ENCODE data around the gene PTPRD. TPM values are rescaled to one million over a fixed set of nuclear protein-coding genes. Genes with fewer than 3 reads are reported as not detected.

PTPRD gene
- total and polyA plus RNA-seq, 2 donors (not counting 1 experiment from before 2014, with no cell fraction given), result 0.35 to 4.8 TPM

DNA sequence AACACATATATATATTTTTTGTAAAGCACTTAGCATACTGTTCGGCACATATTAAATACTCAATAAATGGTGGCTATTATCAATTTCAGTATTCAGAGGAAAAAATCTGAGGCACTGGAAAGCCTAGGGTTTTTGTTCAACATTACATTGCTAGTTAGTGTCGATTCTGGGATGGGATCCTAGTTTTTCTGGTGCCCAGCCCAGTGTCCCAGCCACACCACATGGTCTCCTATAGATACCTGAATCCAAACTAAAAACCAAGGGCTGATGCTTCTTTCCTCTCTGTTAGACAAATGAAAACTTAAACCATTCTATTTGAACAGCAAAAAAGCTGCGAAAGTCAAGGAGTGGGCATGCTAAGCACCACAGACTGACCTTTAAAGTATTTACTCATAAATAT is 2002.5 kb downstream of the PTPRD start:
- Histone ChIP-seq H3K27me3 (ENCODE audit: control insufficient read depth, insufficient read depth, low read length) (no peaks in the 10 kb centered on the region), H3K79me2 (ENCODE audit: control insufficient read depth, insufficient read depth, low read length) (no peaks in the 10 kb centered on the region), H3K4me2 (ENCODE audit: extremely low read depth, insufficient read depth, low read length) (no peak overlapping the region), H3K27ac (ENCODE audit: insufficient read depth, low read length) (no peak overlapping the region), H3K4me3 (replicated peaks in 1 of 4; ENCODE audit: control extremely low read depth in 1 of 4, insufficient read depth in 1 of 4, low read depth in 3 of 4, low read length in 4 of 4) (no peak overlapping the region), H2AFZ (ENCODE audit: low read length) (no peak overlapping the region), H3K4me1 (ENCODE audit: control insufficient read depth, extremely low read depth, insufficient read depth, low read length) (no peaks in the 10 kb centered on the region), H3K36me3 (ENCODE audit: control insufficient read depth, insufficient read depth, low read length) (no peaks in the 10 kb centered on the region), H3K9ac (ENCODE audit: insufficient read depth, low read length) (no peak overlapping the region), H4K20me1 (ENCODE audit: control insufficient read depth, extremely low read depth, insufficient read depth, low read length) (no peaks in the 10 kb centered on the region), H3K9me3 (ENCODE audit: control insufficient read depth, insufficient read depth, low read depth, low read length) (no peaks in the 10 kb centered on the region)
- DNase-seq (ENCODE audit: low read depth in 2 of 2), result no peak
- TF ChIP-seq, protein P1, sequence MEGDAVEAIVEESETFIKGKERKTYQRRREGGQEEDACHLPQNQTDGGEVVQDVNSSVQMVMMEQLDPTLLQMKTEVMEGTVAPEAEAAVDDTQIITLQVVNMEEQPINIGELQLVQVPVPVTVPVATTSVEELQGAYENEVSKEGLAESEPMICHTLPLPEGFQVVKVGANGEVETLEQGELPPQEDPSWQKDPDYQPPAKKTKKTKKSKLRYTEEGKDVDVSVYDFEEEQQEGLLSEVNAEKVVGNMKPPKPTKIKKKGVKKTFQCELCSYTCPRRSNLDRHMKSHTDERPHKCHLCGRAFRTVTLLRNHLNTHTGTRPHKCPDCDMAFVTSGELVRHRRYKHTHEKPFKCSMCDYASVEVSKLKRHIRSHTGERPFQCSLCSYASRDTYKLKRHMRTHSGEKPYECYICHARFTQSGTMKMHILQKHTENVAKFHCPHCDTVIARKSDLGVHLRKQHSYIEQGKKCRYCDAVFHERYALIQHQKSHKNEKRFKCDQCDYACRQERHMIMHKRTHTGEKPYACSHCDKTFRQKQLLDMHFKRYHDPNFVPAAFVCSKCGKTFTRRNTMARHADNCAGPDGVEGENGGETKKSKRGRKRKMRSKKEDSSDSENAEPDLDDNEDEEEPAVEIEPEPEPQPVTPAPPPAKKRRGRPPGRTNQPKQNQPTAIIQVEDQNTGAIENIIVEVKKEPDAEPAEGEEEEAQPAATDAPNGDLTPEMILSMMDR (conservative IDR thresholded peaks at IDR 0.05 in 1 of 2, IDR thresholded peaks at IDR 0.05 in 1 of 2; ENCODE audit: low read depth in 1 of 2, low read length in 2 of 2), result no peak
- TF ChIP-seq EZH2 (IDR thresholded peaks at IDR 0.05; ENCODE audit: low read length, missing control alignments), result no peak

DNA sequence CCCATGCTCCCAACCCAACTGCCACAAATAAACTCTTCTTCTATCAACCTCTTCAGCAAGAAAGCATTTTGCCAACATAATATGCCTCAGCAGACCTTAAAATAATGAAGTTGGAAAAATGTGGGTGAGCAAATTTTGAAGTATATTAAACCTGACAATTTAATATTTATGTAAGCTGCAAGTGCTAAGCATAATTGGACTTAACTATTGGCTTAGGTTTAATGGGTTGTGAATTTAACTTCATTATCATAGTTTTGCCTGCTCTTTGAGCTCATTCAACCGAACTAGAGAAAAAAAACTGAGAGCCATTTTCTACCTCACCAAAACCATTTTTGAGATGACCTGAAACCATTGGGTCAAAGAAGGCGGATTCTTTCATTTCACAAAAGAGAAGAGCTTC is 2007.7 kb downstream of the PTPRD start:
- no peaks in the 10 kb centered on the region for H3K9me3 ChIP-seq (ENCODE audit: control insufficient read depth, insufficient read depth, low read depth, low read length)
- H2AFZ ChIP-seq (ENCODE audit: low read length), result no peak overlapping the region
- H3K36me3 ChIP-seq (ENCODE audit: control insufficient read depth, insufficient read depth, low read length), result no peaks in the 10 kb centered on the region
- TF ChIP-seq, protein P1 (conservative IDR thresholded peaks at IDR 0.05 in 1 of 2, IDR thresholded peaks at IDR 0.05 in 1 of 2; ENCODE audit: low read depth in 1 of 2, low read length in 2 of 2), result no peak
- TF ChIP-seq EZH2 (IDR thresholded peaks at IDR 0.05; ENCODE audit: low read length, missing control alignments), result no peak
- no peaks in the 10 kb centered on the region for H4K20me1 ChIP-seq (ENCODE audit: control insufficient read depth, extremely low read depth, insufficient read depth, low read length)
- H3K79me2 ChIP-seq (ENCODE audit: control insufficient read depth, insufficient read depth, low read length), result no peaks in the 10 kb centered on the region
- no peak overlapping the region for H3K4me2 ChIP-seq (ENCODE audit: extremely low read depth, insufficient read depth, low read length)
- no peak overlapping the region for H3K9ac ChIP-seq (ENCODE audit: insufficient read depth, low read length)
- no peak overlapping the region for H3K27ac ChIP-seq (ENCODE audit: insufficient read depth, low read length)
- no peaks in the 10 kb centered on the region for H3K27me3 ChIP-seq (ENCODE audit: control insufficient read depth, insufficient read depth, low read length)
- H3K4me1 ChIP-seq (ENCODE audit: control insufficient read depth, extremely low read depth, insufficient read depth, low read length), result no peaks in the 10 kb centered on the region
- DNase-seq (ENCODE audit: low read depth in 2 of 2), result no peak
- no peak overlapping the region for H3K4me3 ChIP-seq (replicated peaks in 1 of 4; ENCODE audit: control extremely low read depth in 1 of 4, insufficient read depth in 1 of 4, low read depth in 3 of 4, low read length in 4 of 4)

DNA sequence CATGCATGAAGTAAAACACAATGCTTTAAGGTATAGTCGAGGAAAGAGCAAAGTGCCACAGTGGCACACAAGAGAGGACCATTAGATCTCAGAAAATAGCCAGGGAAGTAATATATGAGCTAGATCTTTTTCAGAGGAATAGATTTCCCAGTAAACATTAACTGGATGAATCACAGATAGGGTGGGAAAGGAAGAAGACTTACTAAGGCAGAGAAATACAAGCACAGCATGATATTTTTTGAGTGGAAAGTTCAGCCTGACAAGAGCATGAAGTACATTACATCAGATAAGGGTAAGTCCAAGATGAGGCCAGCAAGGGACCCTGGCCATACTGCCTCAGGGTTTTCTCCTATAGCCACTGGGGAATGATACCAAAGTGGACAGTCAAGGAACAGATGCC is 2008.6 kb downstream of the PTPRD start:
- Histone ChIP-seq H4K20me1 (ENCODE audit: control insufficient read depth, extremely low read depth, insufficient read depth, low read length) (no peaks in the 10 kb centered on the region), H3K4me3 (replicated peaks in 1 of 4; ENCODE audit: control extremely low read depth in 1 of 4, insufficient read depth in 1 of 4, low read depth in 3 of 4, low read length in 4 of 4) (no peak overlapping the region), H3K79me2 (ENCODE audit: control insufficient read depth, insufficient read depth, low read length) (no peaks in the 10 kb centered on the region), H2AFZ (ENCODE audit: low read length) (no peak overlapping the region), H3K4me1 (ENCODE audit: control insufficient read depth, extremely low read depth, insufficient read depth, low read length) (no peaks in the 10 kb centered on the region), H3K9ac (ENCODE audit: insufficient read depth, low read length) (no peak overlapping the region), H3K9me3 (ENCODE audit: control insufficient read depth, insufficient read depth, low read depth, low read length) (no peaks in the 10 kb centered on the region), H3K27ac (ENCODE audit: insufficient read depth, low read length) (no peak overlapping the region), H3K4me2 (ENCODE audit: extremely low read depth, insufficient read depth, low read length) (no peak overlapping the region), H3K36me3 (ENCODE audit: control insufficient read depth, insufficient read depth, low read length) (no peaks in the 10 kb centered on the region), H3K27me3 (ENCODE audit: control insufficient read depth, insufficient read depth, low read length) (no peaks in the 10 kb centered on the region)
- DNase-seq (ENCODE audit: low read depth in 2 of 2), result no peak
- no peak for TF ChIP-seq EZH2 (IDR thresholded peaks at IDR 0.05; ENCODE audit: low read length, missing control alignments)
- TF ChIP-seq, protein P1 (conservative IDR thresholded peaks at IDR 0.05 in 1 of 2, IDR thresholded peaks at IDR 0.05 in 1 of 2; ENCODE audit: low read depth in 1 of 2, low read length in 2 of 2), result no peak

Measured in fibroblast of lung (primary cell).